HG02642 (cell line): ENCODE results near the gene PACSIN3.
A peak's percentile ranks its signal among the peaks of the same experiment; 100 is the strongest.

Source experiments
- ATAC-seq: cut with Tn5 transposase; IDR thresholded peaks from one replicate; pipeline ENCODE4 v1.9.1; 2021; ENCODE audit warnings: mild to moderate bottlenecking; ENCODE audit not compliant: unreplicated experiment, poor library complexity

Gene PACSIN3

DNA sequence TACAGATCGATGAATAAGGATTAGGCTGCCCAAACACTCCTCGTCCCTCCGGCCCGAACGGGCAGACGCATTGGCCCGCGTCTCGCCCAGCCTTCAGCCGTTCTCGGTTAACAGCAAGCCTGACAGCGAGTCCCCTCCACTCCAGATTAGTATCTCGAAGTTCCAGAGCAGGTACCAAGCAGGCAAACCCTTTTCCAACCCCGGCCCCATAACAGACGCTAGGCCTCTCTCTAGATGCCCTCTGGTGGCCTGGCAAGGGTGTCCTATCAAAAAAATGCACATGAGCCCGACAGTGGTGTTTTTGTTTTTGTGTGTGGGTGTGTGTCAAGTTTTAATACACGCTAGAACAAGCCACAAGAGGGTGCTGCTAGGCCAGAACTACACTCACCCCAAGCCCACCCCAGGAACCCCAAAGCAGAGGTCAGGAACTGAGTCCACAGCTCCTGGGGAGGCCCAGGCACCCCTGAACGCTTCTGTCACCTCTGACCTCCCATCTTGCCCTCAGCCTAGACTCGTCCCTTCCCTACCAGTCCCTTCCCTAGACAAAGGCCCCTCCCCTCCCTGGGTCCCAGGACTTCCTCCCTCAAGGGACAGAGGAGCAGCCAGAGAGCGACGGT is 8.9 kb downstream of the PACSIN3 start:
- ATAC-seq = peak; percentile 45

DNA sequence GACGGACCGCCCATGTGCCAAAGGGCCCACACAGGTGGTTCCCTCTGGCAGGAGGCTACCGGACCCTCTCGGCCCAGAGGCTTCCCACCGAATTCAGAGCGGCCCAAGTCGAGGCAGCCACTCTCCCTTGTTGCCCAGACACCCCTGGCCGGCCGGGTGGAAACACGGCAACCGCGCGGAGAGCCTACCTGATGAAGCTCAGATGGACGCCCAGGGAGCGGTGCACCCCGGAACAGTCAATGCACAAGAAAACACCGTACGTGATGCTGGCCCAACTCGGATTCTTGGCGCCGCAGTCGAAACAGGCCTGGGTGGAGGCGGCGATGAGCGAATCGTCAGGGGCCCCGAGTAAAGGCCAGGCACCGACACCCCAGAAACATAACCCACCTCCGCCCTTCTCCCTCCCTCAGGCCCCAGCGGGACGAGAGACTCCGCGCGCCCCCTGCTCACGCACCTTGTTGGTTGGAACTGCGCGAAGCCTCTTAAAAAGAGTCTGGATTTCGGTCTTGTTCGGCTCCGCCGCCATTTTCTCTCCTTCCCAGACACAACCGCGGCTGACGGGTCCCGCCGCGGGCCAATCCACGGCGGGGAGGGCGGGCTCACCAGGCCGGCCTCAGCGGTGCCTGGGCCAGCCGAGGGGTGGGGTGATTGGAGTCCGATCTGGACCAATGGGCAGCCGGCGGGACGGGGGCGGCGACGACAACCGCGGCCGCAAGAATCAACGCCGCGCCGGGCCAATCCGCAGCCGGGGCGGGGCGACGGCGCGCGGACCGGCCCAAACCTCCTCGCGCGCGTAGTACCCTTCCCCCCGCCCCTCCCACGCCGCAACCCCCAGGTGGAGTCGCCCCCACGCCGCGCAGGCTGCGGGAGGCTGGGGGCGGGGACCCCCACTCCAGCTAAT is 9.7 kb downstream of the PACSIN3 start, which contains the start of gene ARFGAP2:
TSS of gene ARFGAP2 (minus strand) at position 552 of the 901 bp plus-strand sequence. CDS start at position 526, 26 bp downstream.
- peak; percentile 90 for ATAC-seq

DNA sequence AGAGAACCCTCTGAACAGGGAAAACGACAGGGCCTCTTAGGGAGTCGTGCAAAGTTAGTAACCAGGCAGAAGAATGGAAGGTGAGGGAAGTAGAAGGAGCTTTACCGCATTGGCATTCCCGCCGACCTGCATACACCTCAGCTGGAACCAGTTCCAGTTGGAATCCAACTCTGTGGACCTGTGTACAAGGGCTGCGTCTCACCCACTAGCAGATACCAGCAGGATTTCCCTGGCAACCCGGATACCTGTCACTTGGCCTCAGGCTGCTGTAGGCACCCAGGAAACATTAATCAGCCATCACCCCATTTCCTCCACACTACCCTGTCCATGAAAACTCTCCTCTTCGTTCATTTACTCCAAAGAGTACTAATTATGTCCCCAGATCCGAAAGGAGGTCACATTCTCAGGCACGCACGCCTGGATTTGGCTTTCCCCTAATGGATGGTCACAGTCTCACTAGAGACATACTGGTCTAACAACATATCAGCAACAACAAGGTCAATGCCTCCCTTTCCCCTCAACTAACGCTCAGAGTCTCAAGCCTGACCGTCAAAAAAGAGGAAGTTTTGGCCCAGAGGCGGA is 10.4 kb downstream of the PACSIN3 start:
- no peak for ATAC-seq

DNA sequence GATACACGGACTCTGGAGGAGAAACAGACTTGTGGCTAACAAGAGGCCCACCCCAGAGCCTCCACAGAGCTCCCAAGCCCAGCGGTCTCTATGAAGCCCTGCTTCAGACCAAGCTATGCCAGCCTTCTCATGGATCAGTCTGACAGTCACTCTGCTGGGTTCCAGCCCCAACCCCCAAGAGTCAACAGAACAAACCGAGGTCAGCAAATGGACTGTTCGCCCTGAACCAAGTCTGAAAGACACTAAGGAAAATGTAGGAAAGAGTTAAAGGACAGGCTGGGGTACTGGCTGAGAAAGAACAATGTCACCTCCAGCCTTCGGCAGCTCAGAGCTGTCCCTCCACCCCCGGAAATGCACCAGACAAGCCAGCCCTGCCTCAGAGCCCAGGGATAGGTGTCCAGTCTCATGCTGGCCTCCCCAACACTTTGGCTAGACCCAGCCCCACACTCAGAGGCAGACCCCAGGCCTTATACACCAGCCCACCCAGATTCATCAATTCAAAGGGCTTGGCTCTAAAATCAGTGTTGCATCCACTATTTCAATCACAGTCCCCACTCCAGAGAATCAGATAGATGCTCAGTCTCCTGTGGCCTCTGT is 13.4 kb downstream of the PACSIN3 start:
- ATAC-seq = no peak

DNA sequence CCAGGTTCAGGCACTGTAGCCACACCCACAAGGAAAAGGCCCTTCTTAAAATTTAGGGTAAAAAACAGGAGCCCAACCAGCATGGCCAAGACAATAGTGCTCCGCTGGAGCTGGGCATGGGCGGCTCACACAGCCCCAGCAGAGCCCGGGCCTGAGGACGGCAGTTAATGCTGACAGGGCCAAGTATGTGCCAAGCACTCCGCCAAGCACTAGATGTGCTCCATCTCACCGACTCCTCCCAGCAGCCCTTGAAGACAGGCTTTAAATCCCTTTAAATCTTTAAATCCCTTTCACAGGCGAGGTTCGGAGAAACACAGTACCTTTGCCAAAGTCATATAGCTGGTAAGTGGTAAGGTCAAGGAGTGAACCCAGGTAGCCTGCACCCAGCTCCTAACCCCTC is 14.4 kb downstream of the PACSIN3 start:
- ATAC-seq = no peak

DNA sequence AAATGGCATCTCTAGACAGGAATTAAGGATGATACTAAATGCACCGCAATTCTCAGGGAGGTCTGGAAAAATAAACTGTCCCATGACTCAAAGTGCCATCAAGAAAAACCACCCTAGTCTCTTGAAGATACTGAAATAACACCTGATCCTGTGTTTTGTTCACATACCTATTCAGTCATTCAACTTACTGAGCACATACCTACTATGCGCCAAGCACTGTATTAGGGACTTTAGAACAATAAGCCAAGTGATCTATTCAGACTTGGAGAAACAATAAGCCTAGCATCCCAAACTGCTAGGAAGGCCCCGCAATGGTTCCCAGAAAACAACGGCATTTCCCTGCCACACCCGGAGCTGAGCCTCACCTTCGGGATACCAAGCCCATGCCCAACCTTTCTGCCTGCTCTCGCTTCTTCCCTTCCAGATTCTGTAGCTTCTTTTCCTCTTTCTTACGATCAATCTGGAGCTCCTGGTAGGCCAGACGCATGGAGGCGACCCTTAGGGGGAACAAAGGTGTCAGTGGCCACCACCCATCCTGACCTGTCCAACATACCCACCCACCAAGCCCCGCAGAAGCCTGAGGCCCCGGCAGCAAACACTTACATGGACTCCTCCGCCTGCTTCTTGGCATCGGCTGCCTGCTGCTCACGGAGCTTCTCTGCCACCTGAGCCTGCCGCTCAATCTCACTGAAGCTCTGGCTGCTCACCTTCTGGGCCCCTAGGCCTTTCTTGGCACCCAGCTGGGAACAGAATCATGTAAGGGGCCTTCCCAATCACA is 15.0 kb downstream of the PACSIN3 start:
- ATAC-seq = no peak

DNA sequence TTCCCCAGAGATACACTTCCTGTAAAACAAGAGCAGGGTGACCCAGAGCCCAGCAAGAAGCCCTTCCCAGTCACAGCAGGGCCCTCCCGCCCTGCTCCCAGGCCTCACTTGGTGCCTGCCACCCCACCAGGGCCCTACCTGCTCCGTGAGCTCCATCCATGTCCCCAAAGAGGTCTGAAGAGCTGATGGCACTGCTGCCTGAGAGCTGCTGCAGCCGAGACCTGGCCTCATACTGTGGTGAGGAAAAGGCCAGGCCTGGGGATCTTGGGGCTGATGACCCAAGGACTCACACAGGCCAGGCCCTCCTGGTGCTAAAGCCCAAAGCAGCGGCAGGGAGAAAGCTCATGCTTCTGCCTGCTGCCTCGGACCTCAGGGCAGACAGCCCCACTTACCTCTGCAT is 19.9 kb downstream of the PACSIN3 start:
- no peak for ATAC-seq

DNA sequence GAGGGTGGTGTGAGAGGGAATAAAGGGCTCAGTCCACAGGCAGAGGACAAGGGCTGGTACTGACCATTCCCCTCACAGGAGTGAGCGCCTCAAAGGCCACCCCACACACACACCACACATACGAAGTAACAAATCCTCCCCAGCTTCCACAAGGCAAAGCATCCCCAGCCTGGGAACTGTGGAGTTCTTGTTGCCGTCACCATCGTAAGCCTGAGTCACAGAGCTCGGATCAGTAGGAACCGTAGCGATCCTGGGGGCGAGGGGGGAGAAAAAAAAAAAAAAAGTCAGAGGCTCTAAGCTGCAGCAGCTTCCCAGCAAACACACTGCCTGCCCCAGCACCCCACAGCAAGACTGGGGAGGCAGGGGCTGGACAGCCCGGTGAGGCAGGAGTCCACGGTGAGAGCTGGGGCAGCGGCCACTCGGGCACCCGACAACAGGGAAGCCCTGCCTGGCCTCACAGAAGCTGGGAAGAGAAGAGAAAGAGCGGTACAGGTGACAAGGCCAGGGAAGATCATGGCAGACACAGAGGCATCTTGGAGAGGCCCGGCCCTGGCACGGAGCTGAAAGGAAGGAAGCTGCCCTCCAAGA is 20.9 kb downstream of the PACSIN3 start:
- ATAC-seq = no peak

DNA sequence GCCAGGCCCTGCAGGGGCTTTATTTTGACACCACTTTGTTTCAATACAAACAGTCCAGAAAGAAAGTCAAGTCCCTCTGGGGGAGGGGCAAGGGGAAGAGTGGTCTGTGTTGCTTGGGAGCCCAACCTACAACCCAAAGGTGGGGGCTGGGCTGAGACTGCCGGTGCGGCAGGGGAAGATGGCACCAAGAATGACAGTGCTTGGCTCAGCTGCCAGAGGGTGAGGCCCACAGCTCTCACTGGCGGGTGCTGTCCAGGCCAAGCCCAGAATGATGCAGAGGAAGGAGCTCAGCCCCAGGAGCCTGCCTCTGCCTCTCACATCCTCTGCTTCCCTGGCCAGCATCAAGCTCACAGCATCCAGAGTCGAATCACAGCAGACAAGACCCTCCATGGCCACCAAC is 21.9 kb downstream of the PACSIN3 start:
- no peak for ATAC-seq

DNA sequence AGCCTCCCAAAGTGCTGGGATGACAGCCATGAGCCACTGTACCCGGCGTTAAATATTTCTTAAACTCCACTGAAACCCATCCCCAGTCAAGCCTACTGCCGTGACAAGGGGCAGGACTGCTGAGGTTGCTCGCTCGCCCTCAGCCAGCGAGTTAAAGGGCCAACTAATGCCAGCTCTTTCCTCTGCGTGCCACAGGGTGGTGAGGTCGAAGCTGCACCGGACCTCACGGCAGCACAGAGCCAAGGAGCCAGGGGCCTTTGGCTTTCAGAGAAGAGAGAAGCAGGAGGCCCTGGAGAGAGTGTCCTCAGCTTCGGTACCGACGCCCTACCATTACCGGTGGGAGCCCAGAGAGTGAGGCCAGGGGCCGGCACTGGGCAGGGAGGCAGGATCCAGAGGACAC is 22.3 kb downstream of the PACSIN3 start:
- ATAC-seq = no peak

DNA sequence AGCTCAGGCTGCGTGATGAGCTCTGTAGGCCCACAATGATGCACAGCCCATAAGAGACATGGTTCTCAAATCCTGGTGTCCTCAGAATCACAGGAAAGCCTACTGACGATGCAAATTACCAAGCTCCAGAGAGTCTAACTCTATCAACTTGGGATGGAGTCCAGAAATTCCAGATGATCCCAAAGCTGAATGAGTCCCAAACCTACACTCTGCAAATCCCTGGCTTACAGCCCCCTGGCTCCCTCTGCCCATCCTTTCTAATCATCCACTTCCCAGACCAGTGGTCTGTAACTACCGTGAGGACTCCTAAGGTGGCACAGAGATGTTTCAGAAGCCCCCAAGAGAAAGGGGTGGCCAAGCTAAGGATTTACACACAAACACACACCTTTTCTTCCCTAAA is 23.0 kb downstream of the PACSIN3 start:
- ATAC-seq = no peak

DNA sequence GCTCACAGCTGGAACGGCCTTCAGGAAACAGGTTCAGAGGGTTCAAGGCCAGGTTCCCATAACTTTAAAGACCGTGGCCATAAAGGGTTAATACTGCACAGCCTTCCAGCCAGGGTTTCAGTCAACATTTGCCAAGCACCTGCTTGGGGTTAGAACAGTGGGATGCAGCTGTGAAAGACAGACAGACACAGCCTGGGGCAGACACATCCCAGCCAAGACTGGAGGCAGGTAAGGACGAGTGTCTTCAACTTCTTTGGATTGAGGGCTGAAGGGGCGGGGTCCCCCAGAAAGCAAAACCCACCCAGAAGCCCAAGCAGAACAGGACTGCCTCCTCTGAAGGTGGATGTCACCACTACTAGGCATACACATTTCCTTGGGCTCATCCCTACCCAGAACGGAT is 23.8 kb downstream of the PACSIN3 start:
- ATAC-seq = no peak

DNA sequence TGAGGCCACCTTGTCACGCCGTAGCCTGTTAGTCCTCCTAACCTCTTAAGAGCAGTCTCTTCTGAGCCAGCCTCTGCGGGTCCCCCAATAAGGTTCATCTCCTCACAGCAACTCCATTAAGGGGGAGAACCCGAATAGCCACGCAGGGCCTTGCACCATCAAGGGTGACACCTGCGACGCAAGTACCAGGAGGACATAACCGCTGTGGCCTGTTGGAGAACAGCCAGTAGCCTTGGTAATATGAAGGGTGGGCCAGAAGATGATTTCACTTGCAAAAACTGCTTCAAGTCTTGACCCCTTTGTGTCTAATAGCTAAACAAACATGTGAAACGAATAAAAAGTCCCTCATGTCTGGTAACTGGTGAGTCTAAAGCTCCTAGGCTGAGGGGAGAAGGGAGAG is 24.3 kb downstream of the PACSIN3 start:
- ATAC-seq = no peak

DNA sequence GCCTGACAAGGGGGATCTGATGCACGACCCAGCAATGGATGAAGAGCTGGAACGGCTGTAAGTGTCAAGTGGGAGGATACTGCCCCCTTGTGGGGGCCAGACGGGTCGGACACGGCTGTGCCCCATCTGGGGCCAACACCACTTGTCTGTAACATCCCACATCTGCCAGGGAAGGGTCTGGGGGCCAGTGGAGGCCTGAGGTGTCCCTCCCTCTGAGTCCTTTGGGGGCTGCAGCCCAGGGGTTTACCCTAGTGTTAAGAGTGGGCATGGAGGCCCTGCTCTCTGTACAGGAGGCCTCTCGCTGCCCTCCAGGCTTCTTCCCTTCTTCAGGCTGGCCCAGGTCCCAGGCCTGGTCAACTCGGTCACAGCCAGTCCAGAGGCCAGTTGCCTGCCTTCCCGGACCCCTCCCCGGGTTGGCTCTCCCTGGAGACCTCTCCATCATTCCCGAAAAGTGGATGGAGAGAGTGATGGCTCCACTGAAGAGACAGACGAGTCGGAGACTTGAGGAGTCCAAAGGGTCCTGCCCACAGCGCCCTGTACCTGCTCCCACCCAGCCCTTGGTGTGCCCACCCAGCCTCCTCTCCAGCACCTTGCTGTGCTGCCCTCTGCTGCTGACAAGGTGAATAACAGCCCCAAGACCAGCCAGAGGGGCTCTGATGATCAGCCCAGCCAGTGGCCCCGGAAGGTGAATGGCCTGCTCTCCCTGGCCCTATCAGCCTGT is 24.9 kb downstream of the PACSIN3 start:
- ATAC-seq = peak; percentile 51

DNA sequence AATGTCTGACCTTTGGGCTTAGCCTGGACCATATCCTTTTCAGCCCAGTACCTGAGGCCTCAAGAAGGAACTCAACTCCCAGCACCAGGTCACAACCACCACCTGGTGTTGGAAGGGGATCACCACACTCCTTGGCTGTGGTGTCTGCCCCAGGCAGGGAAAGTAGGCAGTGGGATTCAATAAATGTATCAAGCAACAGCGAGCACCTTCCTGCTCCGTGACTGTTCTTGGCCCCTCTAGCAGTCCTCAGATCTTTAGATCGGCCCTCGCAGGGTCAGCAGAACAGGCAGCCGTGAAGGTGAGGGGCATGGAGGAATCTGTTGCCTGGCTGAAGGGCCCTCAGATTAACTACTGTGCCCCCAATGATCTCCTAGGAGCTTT is 25.5 kb downstream of the PACSIN3 start:
- no peak for ATAC-seq

DNA sequence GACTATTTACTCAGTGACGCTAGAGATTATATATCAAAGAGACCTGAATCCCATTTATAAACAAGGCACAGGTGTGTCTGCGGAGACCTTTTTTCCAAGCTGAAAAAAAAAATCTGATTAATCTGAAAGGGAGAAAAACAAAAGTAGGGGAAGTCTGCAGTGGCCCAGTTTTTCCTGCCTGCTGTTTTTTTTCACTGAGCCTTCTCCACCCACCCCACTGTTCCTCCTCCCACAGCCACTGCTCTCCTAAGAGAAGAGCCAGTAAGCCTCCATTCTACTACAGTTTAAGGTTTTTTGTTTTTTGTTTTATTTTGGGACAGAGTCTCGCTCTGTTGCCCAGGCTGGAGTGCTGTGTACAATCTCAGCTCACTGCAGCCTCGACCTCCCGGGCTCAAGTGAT is 28.0 kb downstream of the PACSIN3 start:
- ATAC-seq = no peak

DNA sequence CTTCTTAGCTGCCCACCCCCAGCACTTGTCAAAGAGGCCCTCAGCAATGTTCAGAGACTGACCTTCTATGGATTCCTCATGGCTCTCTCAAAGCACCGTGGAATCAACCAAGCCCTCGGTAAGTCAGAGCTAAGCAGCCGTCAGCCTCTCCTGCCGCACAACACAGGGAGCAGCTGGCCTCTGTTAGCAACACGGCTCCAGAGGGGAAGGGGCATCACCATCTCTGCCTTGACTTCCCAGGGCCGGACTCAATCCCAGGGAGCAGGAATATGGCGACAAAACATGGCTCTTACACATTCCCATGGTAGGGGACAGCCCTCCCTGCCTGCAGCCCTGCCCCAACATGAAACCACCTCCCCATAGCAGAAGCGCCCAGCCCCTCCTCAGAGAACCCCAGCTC is 28.4 kb downstream of the PACSIN3 start:
- ATAC-seq = no peak

DNA sequence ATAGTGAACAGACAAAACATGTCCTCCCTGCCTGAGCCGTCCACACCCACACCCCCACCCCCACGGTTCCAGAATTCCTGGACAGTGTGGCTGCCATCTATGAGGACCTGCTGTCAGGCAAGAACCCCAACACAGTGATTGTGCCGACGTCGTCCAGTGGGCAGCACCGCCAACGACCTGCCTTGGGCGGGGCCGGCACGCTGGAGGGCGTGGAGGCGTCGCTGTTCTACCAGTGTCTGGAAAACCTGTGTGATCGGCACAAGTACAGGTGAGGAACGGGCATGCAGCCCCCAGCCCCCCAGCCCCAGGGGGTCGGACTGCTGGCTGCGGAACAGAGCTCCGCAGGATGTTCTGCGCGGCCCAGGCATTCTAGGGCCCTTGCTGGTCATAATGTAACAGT is 29.3 kb downstream of the PACSIN3 start:
- no peak for ATAC-seq

DNA sequence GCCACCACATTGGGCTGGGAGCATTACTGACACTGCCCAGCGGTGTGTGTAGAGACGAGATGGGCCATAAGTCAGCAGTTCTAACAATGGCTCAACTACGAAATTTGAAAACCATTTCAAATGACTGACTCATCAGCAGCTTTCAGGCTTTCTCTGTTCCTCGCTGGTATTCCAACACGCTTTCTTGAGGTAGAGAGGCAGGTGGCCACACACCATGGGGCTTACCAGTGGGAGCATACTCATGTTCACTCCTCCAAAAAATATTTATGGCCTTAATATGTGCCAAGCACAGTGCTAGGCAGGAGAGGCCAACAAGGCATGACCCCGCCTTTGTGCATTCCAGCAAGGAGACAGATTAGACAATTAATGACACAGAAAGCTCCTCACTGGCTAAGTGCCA is 29.9 kb downstream of the PACSIN3 start:
- ATAC-seq = no peak
